Activated CD8-positive, alpha-beta T cell treated with anti-CD3 and anti-CD28 coated beads for 36 hours (primary cell): ENCODE data around the gene LYRM7. TPM values are rescaled to one million over a fixed set of nuclear protein-coding genes. Genes with fewer than 3 reads are reported as not detected.

ENCODE experiments used
- ATAC-seq: fragments of 200-7000 bp; cut with Tn5 transposase; one replicate; pipeline ENCODE4 v1.10.0; 2021; ENCODE audit warnings: mild to moderate bottlenecking, moderate library complexity
- CTCF ChIA-PET: fragments of 350-600 bp; sonication (Branson Sonifier 250); formaldehyde crosslinking; loops from one replicate; lab custom pipeline; 2021; ENCODE audit warnings: antibody characterized with exemption; lab: Charles Lee
- POLR2A ChIA-PET: fragments of 350-600 bp; sonication (Branson Sonifier 250); formaldehyde crosslinking; loops from one replicate; lab custom pipeline; 2021; ENCODE audit warnings: antibody characterized with exemption; lab: Charles Lee
- DNase-seq: peaks from one replicate; pipeline ENCODE4 v3.0.0-alpha.2; 2020
- H3K27ac Mint-ChIP-seq: one replicate; pipeline ENCODE4 v1.8.0; 2021; ENCODE audit warnings: mild to moderate bottlenecking, mixed read lengths
- H3K27me3 Mint-ChIP-seq: one replicate; pipeline ENCODE4 v1.8.0; 2021; ENCODE audit warnings: mixed read lengths
- H3K36me3 Mint-ChIP-seq: one replicate; pipeline ENCODE4 v1.8.0; 2021; ENCODE audit warnings: low read depth, mixed read lengths
- H3K4me1 Mint-ChIP-seq: one replicate; pipeline ENCODE4 v1.8.0; 2021; ENCODE audit warnings: low read depth, mixed read lengths
- H3K4me3 Mint-ChIP-seq: one replicate; pipeline ENCODE4 v1.8.0; 2021; ENCODE audit warnings: mild to moderate bottlenecking, moderate library complexity, mixed read lengths
- H3K9me3 Mint-ChIP-seq: one replicate; pipeline ENCODE4 v1.8.0; 2021; ENCODE audit warnings: mixed read lengths
- intact Hi-C: fragments of 100-400 bp; cut with micrococcal nuclease; formaldehyde crosslinking; loops from one replicate; pipeline ENCODE4 v1.10.0; 2022
- total RNA-seq, 2 experiments: library from RNA; stranded (reverse); gene quantifications; one replicate each; pipeline ENCODE4 v1.2.3, GENCODE V29; 2021
- TF ChIP-seq, protein P1 (sequence below): fragments of 200-600 bp; IDR thresholded peaks from one replicate; pipeline ENCODE4 v1.8.0; 2022; ENCODE audit warnings: antibody characterized with exemption, mild to moderate bottlenecking

LYRM7 gene
- total RNA-seq, 2 experiments from 2014 or later: 23.2 to 24.0 TPM

GRCh38 chr5:131142970-131143617 lies 27.6 kb upstream of the LYRM7 start:
- Mint-ChIP-seq H3K27ac (no peak overlapping the region), H3K36me3 (no peaks in the 10 kb centered on the region)

GRCh38 chr5:131147258-131147657 lies 23.5 kb upstream of the LYRM7 start:
- Mint-ChIP-seq H3K27me3 (no peaks in the 10 kb centered on the region), H3K27ac (no peak overlapping the region), H3K36me3 (no peaks in the 10 kb centered on the region), H3K4me1 (peaks cover 4% of the 10 kb centered on the region), H3K4me3 (no peak overlapping the region), H3K9me3 (no peaks in the 10 kb centered on the region)
- TF ChIP-seq, protein P1, sequence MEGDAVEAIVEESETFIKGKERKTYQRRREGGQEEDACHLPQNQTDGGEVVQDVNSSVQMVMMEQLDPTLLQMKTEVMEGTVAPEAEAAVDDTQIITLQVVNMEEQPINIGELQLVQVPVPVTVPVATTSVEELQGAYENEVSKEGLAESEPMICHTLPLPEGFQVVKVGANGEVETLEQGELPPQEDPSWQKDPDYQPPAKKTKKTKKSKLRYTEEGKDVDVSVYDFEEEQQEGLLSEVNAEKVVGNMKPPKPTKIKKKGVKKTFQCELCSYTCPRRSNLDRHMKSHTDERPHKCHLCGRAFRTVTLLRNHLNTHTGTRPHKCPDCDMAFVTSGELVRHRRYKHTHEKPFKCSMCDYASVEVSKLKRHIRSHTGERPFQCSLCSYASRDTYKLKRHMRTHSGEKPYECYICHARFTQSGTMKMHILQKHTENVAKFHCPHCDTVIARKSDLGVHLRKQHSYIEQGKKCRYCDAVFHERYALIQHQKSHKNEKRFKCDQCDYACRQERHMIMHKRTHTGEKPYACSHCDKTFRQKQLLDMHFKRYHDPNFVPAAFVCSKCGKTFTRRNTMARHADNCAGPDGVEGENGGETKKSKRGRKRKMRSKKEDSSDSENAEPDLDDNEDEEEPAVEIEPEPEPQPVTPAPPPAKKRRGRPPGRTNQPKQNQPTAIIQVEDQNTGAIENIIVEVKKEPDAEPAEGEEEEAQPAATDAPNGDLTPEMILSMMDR: no peak
- no peak for ATAC-seq
- DNase-seq: no peak
- CTCF ChIA-PET: interaction anchor here (1.0 kb wide), 1 partner anchor 110 kb away, joined by 3 read pairs; no protein-coding TSS in a partner anchor
- POLR2A ChIA-PET: interaction anchor here (0.9 kb wide), 1 partner anchor 10 kb away, joined by 3 read pairs; no protein-coding TSS in a partner anchor
- intact Hi-C loops: no loop called here

More at GRCh38 chr5:131142970-131143617, 27.6 kb upstream of the LYRM7 start:
- no peaks in the 10 kb centered on the region for H3K27me3 Mint-ChIP-seq
- intact Hi-C loops: no loop called here
- ChIA-PET CTCF (no interaction called here), POLR2A (interaction anchor here (0.7 kb wide), 1 partner anchor 108 kb away, joined by 3 read pairs; no protein-coding TSS in a partner anchor)
- no peak for ATAC-seq
- TF ChIP-seq, protein P1: no peak
- H3K4me1 Mint-ChIP-seq: peaks cover 4% of the 10 kb centered on the region
- H3K9me3 Mint-ChIP-seq: no peaks in the 10 kb centered on the region
- no peak for DNase-seq
- no peak overlapping the region for H3K4me3 Mint-ChIP-seq

- intact Hi-C loops: no loop called here
- Mint-ChIP-seq H3K27ac (no peak overlapping the region), H3K27me3 (no peaks in the 10 kb centered on the region), H3K36me3 (no peaks in the 10 kb centered on the region), H3K9me3 (no peaks in the 10 kb centered on the region), H3K4me1 (peaks cover 4% of the 10 kb centered on the region), H3K4me3 (no peak overlapping the region)
- POLR2A ChIA-PET: no interaction called here
- TF ChIP-seq, protein P1: no peak
- DNase-seq: no peak
- ATAC-seq: no peak
- CTCF ChIA-PET: no interaction called here
Measured at GRCh38 chr5:131148835-131149234, 21.9 kb upstream of the LYRM7 start.

- DNase-seq (no peak), ATAC-seq (peak; percentile 24)
- TF ChIP-seq, protein P1: no peak
- intact Hi-C loops: no loop called here
- no peaks in the 10 kb centered on the region for H3K9me3 Mint-ChIP-seq
- no peak overlapping the region for H3K27ac Mint-ChIP-seq
- no peaks in the 10 kb centered on the region for H3K27me3 Mint-ChIP-seq
- H3K36me3 Mint-ChIP-seq: no peaks in the 10 kb centered on the region
- peaks cover 4% of the 10 kb centered on the region for H3K4me1 Mint-ChIP-seq
- H3K4me3 Mint-ChIP-seq: no peak overlapping the region
- CTCF ChIA-PET: no interaction called here
- POLR2A ChIA-PET: interaction anchor here (0.6 kb wide), 1 partner anchor 840 kb away, joined by 3 read pairs; no protein-coding TSS in a partner anchor
Measured at GRCh38 chr5:131150408-131150807, 20.3 kb upstream of the LYRM7 start.

- Mint-ChIP-seq H3K27me3 (no peaks in the 10 kb centered on the region), H3K4me1 (peaks cover 4% of the 10 kb centered on the region), H3K36me3 (peaks cover 3% of the 10 kb centered on the region), H3K9me3 (no peaks in the 10 kb centered on the region), H3K27ac (no peak overlapping the region), H3K4me3 (no peak overlapping the region)
- ATAC-seq: no peak
- ChIA-PET POLR2A (no interaction called here), CTCF (interaction anchor here (0.6 kb wide), 1 partner anchor 1042 kb away, joined by 3 read pairs; no protein-coding TSS in a partner anchor)
- intact Hi-C loops: no loop called here
- TF ChIP-seq, protein P1: no peak
- no peak for DNase-seq
Measured at GRCh38 chr5:131151216-131151615, 19.5 kb upstream of the LYRM7 start.
